ENCODE results near the gene DENND2C. TPM values are rescaled to one million over a fixed set of nuclear protein-coding genes. Genes with fewer than 3 reads are reported as not detected.

The DENND2C gene
- total RNA-seq, 1 donor from 2014 or later: 7.7 TPM

DNA sequence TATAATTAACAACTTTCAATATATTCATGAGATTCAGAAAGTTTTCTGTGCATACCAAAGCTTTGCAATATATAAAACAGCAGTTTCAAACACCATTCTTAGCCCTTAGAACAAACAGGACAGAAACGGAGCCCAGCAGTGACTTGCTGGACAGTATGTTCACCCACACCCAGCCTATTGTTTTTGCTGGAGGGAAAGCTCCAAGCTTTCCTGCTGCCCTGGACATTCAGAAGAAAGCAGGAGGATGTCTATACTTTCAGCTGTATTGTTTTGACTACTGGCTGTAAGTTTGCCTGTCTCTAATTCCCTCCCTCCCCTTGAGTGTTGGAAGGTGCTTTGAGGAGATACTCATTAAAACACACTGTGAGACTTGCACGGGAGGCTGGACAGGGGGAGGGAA lies 9.6 kb downstream of the DENND2C start:
- peaks cover 24% of the 10 kb centered on the region for H3K4me1 Mint-ChIP-seq (ENCODE audit: unreplicated experiment)
- H3K27me3 Mint-ChIP-seq (ENCODE audit: unreplicated experiment): no peaks in the 10 kb centered on the region
- DNase-seq (ENCODE audit: low spot score): no peak
- H3K27ac Mint-ChIP-seq (ENCODE audit: unreplicated experiment): peak overlapping the region; percentile 90
- TF ChIP-seq CTCF (IDR thresholded peaks at IDR 0.05; ENCODE audit: unreplicated experiment): no peak
- no peaks in the 10 kb centered on the region for H3K36me3 Mint-ChIP-seq (ENCODE audit: low read depth, unreplicated experiment)
- no peaks in the 10 kb centered on the region for H3K9me3 Mint-ChIP-seq (ENCODE audit: unreplicated experiment)
- H3K4me3 Mint-ChIP-seq (ENCODE audit: unreplicated experiment): no peak overlapping the region

- Mint-ChIP-seq H3K27me3 (ENCODE audit: unreplicated experiment) (no peaks in the 10 kb centered on the region), H3K36me3 (ENCODE audit: low read depth, unreplicated experiment) (no peaks in the 10 kb centered on the region), H3K27ac (ENCODE audit: unreplicated experiment) (no peak overlapping the region), H3K9me3 (ENCODE audit: unreplicated experiment) (no peaks in the 10 kb centered on the region), H3K4me3 (ENCODE audit: unreplicated experiment) (no peak overlapping the region), H3K4me1 (ENCODE audit: unreplicated experiment) (peaks cover 6% of the 10 kb centered on the region)
- no peak for TF ChIP-seq CTCF (IDR thresholded peaks at IDR 0.05; ENCODE audit: unreplicated experiment)
- DNase-seq (ENCODE audit: low spot score): no peak
Observed at GRCh38 chr1:114651893-114652292, 18.0 kb downstream of the DENND2C start.

DNA sequence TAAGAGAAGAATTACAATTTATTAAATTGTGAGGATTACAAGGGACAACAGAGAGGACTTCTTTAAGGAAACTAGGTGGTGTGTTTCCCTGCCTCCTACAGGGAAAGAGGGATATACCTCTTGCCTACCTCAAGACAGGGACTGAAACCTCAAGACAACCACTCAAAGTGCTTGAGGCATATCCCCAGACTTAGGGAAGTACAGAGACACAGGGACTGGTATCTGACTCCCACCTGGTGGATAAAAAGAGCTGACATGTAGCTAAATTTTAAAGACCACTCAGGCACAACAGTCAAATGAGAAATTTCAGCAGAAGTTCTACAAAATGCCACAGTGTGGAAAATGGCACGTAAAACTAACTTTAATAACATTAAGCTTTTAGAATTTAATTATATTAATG lies 21.3 kb downstream of the DENND2C start:
- Mint-ChIP-seq H3K27ac (ENCODE audit: unreplicated experiment) (no peak overlapping the region), H3K4me1 (ENCODE audit: unreplicated experiment) (peaks cover 16% of the 10 kb centered on the region), H3K27me3 (ENCODE audit: unreplicated experiment) (no peaks in the 10 kb centered on the region), H3K9me3 (ENCODE audit: unreplicated experiment) (no peaks in the 10 kb centered on the region), H3K36me3 (ENCODE audit: low read depth, unreplicated experiment) (no peaks in the 10 kb centered on the region), H3K4me3 (ENCODE audit: unreplicated experiment) (no peak overlapping the region)
- no peak for TF ChIP-seq CTCF (IDR thresholded peaks at IDR 0.05; ENCODE audit: unreplicated experiment)
- DNase-seq (ENCODE audit: low spot score): no peak

DNA sequence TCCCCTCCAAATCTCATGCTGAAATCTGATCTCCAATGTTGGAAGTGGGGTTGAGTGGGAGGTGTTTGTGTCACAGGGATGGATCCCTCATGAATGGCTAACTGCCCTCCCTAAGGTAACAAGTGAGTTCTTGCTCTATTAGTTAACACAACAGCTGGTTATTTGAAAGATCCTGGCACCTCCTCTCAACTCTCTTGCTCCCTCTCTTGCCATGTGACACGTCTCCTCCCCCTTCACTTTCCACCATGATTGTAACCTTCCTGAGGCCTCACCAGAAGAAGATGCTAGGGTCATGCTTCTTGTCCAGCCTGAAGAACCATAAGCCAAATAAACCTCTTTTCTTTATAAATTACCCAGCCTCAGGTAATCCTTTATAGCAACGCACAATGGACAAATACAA lies 28.5 kb downstream of the DENND2C start:
- Mint-ChIP-seq H3K27ac (ENCODE audit: unreplicated experiment) (no peak overlapping the region), H3K27me3 (ENCODE audit: unreplicated experiment) (no peaks in the 10 kb centered on the region)

GRCh38 chr1:114638910-114639309 lies 30.9 kb downstream of the DENND2C start:
- Mint-ChIP-seq H3K36me3 (ENCODE audit: low read depth, unreplicated experiment) (no peaks in the 10 kb centered on the region), H3K4me3 (ENCODE audit: unreplicated experiment) (no peak overlapping the region), H3K9me3 (ENCODE audit: unreplicated experiment) (no peaks in the 10 kb centered on the region), H3K27ac (ENCODE audit: unreplicated experiment) (no peak overlapping the region), H3K4me1 (ENCODE audit: unreplicated experiment) (peaks cover 10% of the 10 kb centered on the region), H3K27me3 (ENCODE audit: unreplicated experiment) (no peaks in the 10 kb centered on the region)
- no peak for DNase-seq (ENCODE audit: low spot score)
- TF ChIP-seq CTCF (IDR thresholded peaks at IDR 0.05; ENCODE audit: unreplicated experiment): no peak

More for the DNA sequence above, 28.5 kb downstream of the DENND2C start:
- Mint-ChIP-seq H3K4me1 (ENCODE audit: unreplicated experiment) (peaks cover 18% of the 10 kb centered on the region), H3K36me3 (ENCODE audit: low read depth, unreplicated experiment) (no peaks in the 10 kb centered on the region), H3K4me3 (ENCODE audit: unreplicated experiment) (no peak overlapping the region), H3K9me3 (ENCODE audit: unreplicated experiment) (no peaks in the 10 kb centered on the region)
- no peak for TF ChIP-seq CTCF (IDR thresholded peaks at IDR 0.05; ENCODE audit: unreplicated experiment)
- no peak for DNase-seq (ENCODE audit: low spot score)

All from endothelial cell (in vitro differentiated cells).